Femur (tissue), 1 donor: ENCODE measurements around the gene SNX1.
"Not testable (repeated sequence)": the region's sequence is repeated elsewhere in the genome, so short reads cannot be mapped to it uniquely, and the experiment has no call there.

Source experiments
- DNase-seq: peaks from one replicate; pipeline ENCODE4 v3.0.0-alpha.2; 2017

SNX1 gene

GRCh38 chr15:64073496-64073895 is 22.3 kb upstream of the SNX1 start:
- DNase-seq: not testable (repeated sequence)

- no peak for DNase-seq
Observed at GRCh38 chr15:64082757-64083156, 13.0 kb upstream of the SNX1 start.

GRCh38 chr15:64089543-64090280 is 6.1 kb upstream of the SNX1 start:
- no peak for DNase-seq

GRCh38 chr15:64090527-64090926 is 5.3 kb upstream of the SNX1 start:
- DNase-seq: no peak

- no peak for DNase-seq
Observed at GRCh38 chr15:64092075-64092820, 3.5 kb upstream of the SNX1 start.

- peak; percentile 56 for DNase-seq
Observed at GRCh38 chr15:64092864-64093626, 2.7 kb upstream of the SNX1 start.

GRCh38 chr15:64093627-64094417 is 2.0 kb upstream of the SNX1 start, which contains the start of gene CIAO2A:
Gene CIAO2A (minus strand): TSS chr15:64093838. CDS start chr15:64093768, 70 bp downstream.
- peak; percentile 98 for DNase-seq

- DNase-seq: no peak
Observed at GRCh38 chr15:64095431-64095794, 369 bp upstream of the SNX1 start.

GRCh38 chr15:64096668-64097384 is 1.0 kb downstream of the SNX1 start:
- peak; percentile 28 for DNase-seq

GRCh38 chr15:64099379-64099778 is 3.6 kb downstream of the SNX1 start:
- no peak for DNase-seq

- DNase-seq: no peak
Observed at GRCh38 chr15:64100958-64101357, 5.2 kb downstream of the SNX1 start.

GRCh38 chr15:64102497-64102896 is 6.7 kb downstream of the SNX1 start:
- DNase-seq: no peak

GRCh38 chr15:64105113-64105704 is 9.4 kb downstream of the SNX1 start:
- DNase-seq: no peak

- DNase-seq: no peak
Observed at GRCh38 chr15:64107337-64107736, 11.6 kb downstream of the SNX1 start.

GRCh38 chr15:64110108-64110701 is 14.4 kb downstream of the SNX1 start:
- not testable (repeated sequence) for DNase-seq

- DNase-seq: no peak
Observed at GRCh38 chr15:64110950-64111678, 15.3 kb downstream of the SNX1 start.

GRCh38 chr15:64111679-64112050 is 15.9 kb downstream of the SNX1 start:
- no peak for DNase-seq

GRCh38 chr15:64112073-64112772 is 16.4 kb downstream of the SNX1 start:
- DNase-seq: no peak

GRCh38 chr15:64112904-64113303 is 17.1 kb downstream of the SNX1 start:
- no peak for DNase-seq
